Panc1 (cell line): ENCODE results near the gene SMG6. TPM values are rescaled to one million over a fixed set of nuclear protein-coding genes. Genes with fewer than 3 reads are reported as not detected.

ENCODE experiments used
- ATAC-seq: fragments of 200-7000 bp; cut with Tn5 transposase; 2 replicates; pipeline ENCODE4 v1.9.1; 2020; ENCODE audit warnings: mild to moderate bottlenecking, moderate library complexity
- BruUV-seq: library from RNA; stranded (reverse); fragments of 400-500 nt; replicated peaks from 2 replicates; lab custom pipeline; 2021; lab: Mats Ljungman, UMichigan
- CTCF ChIA-PET: fragments of 300-600 bp; sonication (Branson Sonifier 250); formaldehyde crosslinking; loops from one replicate; lab custom pipeline; 2022; ENCODE audit warnings: antibody characterized with exemption; lab: Charles Lee
- POLR2A ChIA-PET: fragments of 300-600 bp; sonication (Branson Sonifier 250); formaldehyde crosslinking; loops from one replicate; lab custom pipeline; 2022; ENCODE audit warnings: antibody characterized with exemption; lab: Charles Lee
- DNase-seq: peaks from one replicate; pipeline ENCODE4 v3.0.0-alpha.2; 2010; ENCODE audit warnings: low read depth, low spot score
- H3K27ac ChIP-seq: 2 replicates; pipeline ENCODE4 v1.5.1; 2011; ENCODE audit warnings: mild to moderate bottlenecking, low read length, inconsistent platforms
- H3K27me3 ChIP-seq: fragments of 200-500 bp; sonication (Bioruptor generic); 2 replicates; pipeline ENCODE4 v1.6.0; 2014; ENCODE audit warnings: low read length, inconsistent platforms; ENCODE audit not compliant: control insufficient read depth, insufficient read depth
- H3K36me3 ChIP-seq: fragments of 200-500 bp; sonication (Bioruptor generic); 2 replicates; pipeline ENCODE4 v1.5.1; 2014; ENCODE audit warnings: inconsistent platforms, mild to moderate bottlenecking, low read length, moderate library complexity; ENCODE audit not compliant: control insufficient read depth, insufficient read depth
- H3K4me1 ChIP-seq: 2 replicates; pipeline ENCODE4 v1.5.1; 2011; ENCODE audit warnings: inconsistent platforms, mild to moderate bottlenecking, low read length, moderate library complexity; ENCODE audit not compliant: control insufficient read depth, insufficient read depth
- H3K4me3 ChIP-seq, 2 experiments: 2 replicates each; pipeline ENCODE4 v1.5.1; 2011 to 2012; ENCODE audit warnings: low read depth in 2 of 2, low read length in 2 of 2, mild to moderate bottlenecking in 2 of 2, inconsistent platforms in 1 of 2, moderate library complexity in 1 of 2
- H3K9me3 ChIP-seq: fragments of 200-500 bp; sonication (Bioruptor generic); 2 replicates; pipeline ENCODE4 v1.5.1; 2014; ENCODE audit warnings: low read depth, mild to moderate bottlenecking, inconsistent platforms, low read length, moderate library complexity; ENCODE audit not compliant: control insufficient read depth, insufficient read depth
- CTCF ChIP-seq: fragments of 450-650 bp; IDR thresholded peaks from 2 replicates; pipeline ENCODE4 v1.5.1; 2017; ENCODE audit warnings: mild to moderate bottlenecking
- POLR2AphosphoS5 ChIP-seq: IDR thresholded peaks from 2 replicates; pipeline ENCODE4 v1.6.1; 2012; ENCODE audit warnings: mild to moderate bottlenecking, low read depth, low read length, moderate library complexity
- REST ChIP-seq, 2 experiments: IDR thresholded peaks; 2 replicates each; pipeline ENCODE4 v1.6.1; 2011 to 2012; ENCODE audit warnings: low read depth in 2 of 2, control low read depth in 1 of 2, low read length in 1 of 2, mild to moderate bottlenecking in 1 of 2, moderate library complexity in 1 of 2; ENCODE audit not compliant: insufficient read depth in 1 of 2
- SIN3A ChIP-seq: IDR thresholded peaks from 2 replicates; pipeline ENCODE4 v1.6.1; 2012; ENCODE audit warnings: low read depth, mild to moderate bottlenecking, low read length, moderate library complexity, borderline replicate concordance; ENCODE audit not compliant: insufficient read depth
- TCF7L2 ChIP-seq: IDR thresholded peaks from 2 replicates; pipeline ENCODE4 v1.6.1; 2011; ENCODE audit warnings: mild to moderate bottlenecking, low read depth, low read length, inconsistent platforms
- in situ Hi-C: cut with HindIII; loops from 2 replicates; pipeline ENCODE4 v1.10.0; 2016; ENCODE audit warnings: low sequenced_read_pairs, low pct_unique_long_range_greater_than_20kb
- intact Hi-C: fragments of 100-400 bp; cut with micrococcal nuclease; formaldehyde crosslinking; loops from one replicate; pipeline ENCODE4 v1.10.0; 2022; ENCODE audit not compliant: unreplicated experiment
- total RNA-seq: library from RNA; stranded (reverse); gene quantifications from one replicate; pipeline ENCODE4 v1.2.1, GENCODE V29; 2021; ENCODE audit not compliant: unreplicated experiment

Gene SMG6
- total RNA-seq, 1 experiment from 2014 or later, result 17.8 TPM

- TF ChIP-seq TCF7L2 (no peak), POLR2AphosphoS5 (no peak), SIN3A (no peak), CTCF (no peak), REST (IDR thresholded peaks at IDR 0.05; ENCODE audit: insufficient read depth in 1 of 2, low read depth in 2 of 2, low read length in 1 of 2) (no peak)
- Histone ChIP-seq H3K4me3 (no peak overlapping the region), H3K27ac (no peak overlapping the region), H3K27me3 (no peaks in the 10 kb centered on the region), H3K9me3 (no peaks in the 10 kb centered on the region), H3K4me1 (no peaks in the 10 kb centered on the region), H3K36me3 (no peaks in the 10 kb centered on the region; the same call in 1 of the 2 replicates)
- no peak for ATAC-seq
- POLR2A ChIA-PET, result no interaction called here
- intact Hi-C loops (no loop called here), in situ Hi-C loops (no loop called here)
- no TSS peak for BruUV-seq
- CTCF ChIA-PET, result no interaction called here
- DNase-seq, result no peak
These were observed 52.5 kb downstream of the SMG6 start for GRCh38 chr17:2251098-2251497.

GRCh38 chr17:2250140-2251095 lies 53.2 kb downstream of the SMG6 start:
- ChIA-PET POLR2A (no interaction called here), CTCF (no interaction called here)
- TF ChIP-seq SIN3A (no peak), TCF7L2 (no peak), POLR2AphosphoS5 (no peak), CTCF (no peak), REST (IDR thresholded peaks at IDR 0.05; ENCODE audit: insufficient read depth in 1 of 2, low read depth in 2 of 2, low read length in 1 of 2) (no peak)
- H3K4me3 ChIP-seq, result no peak overlapping the region
- no peaks in the 10 kb centered on the region for H3K4me1 ChIP-seq
- no peaks in the 10 kb centered on the region; the same call in 1 of the 2 replicates for H3K36me3 ChIP-seq
- DNase-seq (no peak), ATAC-seq (no peak)
- in situ Hi-C loops (no loop called here), intact Hi-C loops (no loop called here)
- no peaks in the 10 kb centered on the region for H3K9me3 ChIP-seq
- no TSS peak for BruUV-seq
- no peak overlapping the region for H3K27ac ChIP-seq
- H3K27me3 ChIP-seq, result no peaks in the 10 kb centered on the region
